HCT116 (cell line): Measurements from ENCODE around the gene SON. TPM values are rescaled to one million over a fixed set of nuclear protein-coding genes. Genes with fewer than 3 reads are reported as not detected.

Experiments used
- ATAC-seq: fragments of 200-7000 bp; cut with Tn5 transposase; 2 replicates; pipeline ENCODE4 v1.9.1; 2020; ENCODE audit warnings: mild to moderate bottlenecking, moderate library complexity
- BruUV-seq: library from RNA; stranded (reverse); fragments of 400-500 nt; replicated peaks from 2 replicates; lab custom pipeline; 2021; lab: Mats Ljungman, UMichigan
- CTCF ChIA-PET: fragments of 300-600 bp; sonication (Branson Sonifier 250); formaldehyde crosslinking; loops from one replicate; lab custom pipeline; 2021; ENCODE audit warnings: antibody characterized with exemption; lab: Charles Lee
- POLR2A ChIA-PET: fragments of 300-600, 350-600 bp; sonication (Branson Sonifier 250); formaldehyde crosslinking; loops from one replicate; lab custom pipeline; 2021; ENCODE audit warnings: antibody characterized with exemption; lab: Charles Lee
- RAD21 ChIA-PET, 2 experiments: fragments of 300-600 bp; sonication (Branson Sonifier 250); formaldehyde crosslinking; loops; one replicate each; lab custom pipeline; 2023; ENCODE audit warnings: low total read pairs in 2 of 2; ENCODE audit not compliant: uncharacterized antibody in 2 of 2, unreplicated experiment in 2 of 2, low non-redundant PET in 1 of 2; lab: Charles Lee
- DNase-seq: peaks from one replicate; pipeline ENCODE4 v3.0.0-alpha.2; 2010; ENCODE audit warnings: low read depth, low spot score
- H2AFZ ChIP-seq: fragments of 200-600 bp; shearing (Covaris generic), sonication (generic); 2 replicates; pipeline ENCODE4 v1.6.1; 2017; ENCODE audit warnings: low read depth, mixed run types, mixed read lengths, antibody characterized with exemption, low read length; ENCODE audit not compliant: poor library complexity, severe bottlenecking
- H3K27ac ChIP-seq: 2 replicates; pipeline ENCODE4 v1.5.1; 2012; ENCODE audit warnings: low read depth, low read length
- H3K27me3 ChIP-seq: fragments of 200-600 bp; sonication (generic); 2 replicates; pipeline ENCODE4 v1.6.1; 2016; ENCODE audit warnings: mixed run types, low read length, mixed read lengths; ENCODE audit not compliant: insufficient read depth
- H3K36me3 ChIP-seq, 2 experiments: fragments of 200-500 bp in 1 of 2; fragments of 200-600 bp in 1 of 2; sonication (Bioruptor generic) in 1 of 2; sonication (generic) in 1 of 2; 2 replicates each; pipeline versions ENCODE4 v1.5.1 to v1.6.1; 2014 to 2016; ENCODE audit warnings: low read length in 2 of 2, inconsistent platforms in 1 of 2, mixed read lengths in 1 of 2, mixed run types in 1 of 2; ENCODE audit not compliant: insufficient read depth in 2 of 2, control insufficient read depth in 1 of 2
- H3K4me1 ChIP-seq, 2 experiments: fragments of 200-600 bp in 1 of 2; sonication (generic) in 1 of 2; 2 replicates each; pipeline versions ENCODE4 v1.5.1 to v1.6.1; 2012 to 2017; ENCODE audit warnings: low read length in 2 of 2, inconsistent platforms in 1 of 2, mild to moderate bottlenecking in 1 of 2, mixed read lengths in 1 of 2, mixed run types in 1 of 2, moderate library complexity in 1 of 2; ENCODE audit not compliant: insufficient read depth in 2 of 2, control insufficient read depth in 1 of 2
- H3K4me2 ChIP-seq: fragments of 200-600 bp; sonication (generic); 2 replicates; pipeline ENCODE4 v1.6.1; 2017; ENCODE audit warnings: mixed run types, low read length, mixed read lengths
- H3K4me3 ChIP-seq, 2 experiments: fragments of 200-600 bp in 1 of 2; sonication (generic) in 1 of 2; replicated peaks in 1 of 2; 2 replicates each; pipeline ENCODE4 v1.5.1; 2011 to 2016; ENCODE audit warnings: low read length in 2 of 2, control low read depth in 1 of 2, low read depth in 1 of 2, mild to moderate bottlenecking in 1 of 2, mixed read lengths in 1 of 2, mixed run types in 1 of 2
- H3K79me2 ChIP-seq: fragments of 200-600 bp; sonication (generic); 2 replicates; pipeline ENCODE4 v1.6.1; 2017; ENCODE audit warnings: mild to moderate bottlenecking, mixed run types, low read length, moderate library complexity, mixed read lengths; ENCODE audit not compliant: insufficient read depth
- H3K9ac ChIP-seq: fragments of 200-600 bp; sonication (generic); 2 replicates; pipeline ENCODE4 v1.6.1; 2016; ENCODE audit warnings: low read length, mixed read lengths
- H3K9me2 ChIP-seq: fragments of 200-600 bp; sonication (generic), shearing (Covaris generic); 2 replicates; pipeline ENCODE4 v1.6.1; 2017; ENCODE audit warnings: mixed run types, mild to moderate bottlenecking, moderate library complexity; ENCODE audit not compliant: insufficient read depth
- H3K9me3 ChIP-seq, 2 experiments: fragments of 200-500 bp in 1 of 2; fragments of 200-600 bp in 1 of 2; sonication (Bioruptor generic) in 1 of 2; sonication (generic) in 1 of 2; 2 replicates each; pipeline ENCODE4 v1.6.1; 2014 to 2017; ENCODE audit warnings: low read length in 2 of 2, mixed read lengths in 2 of 2, inconsistent platforms in 1 of 2, low read depth in 1 of 2, mild to moderate bottlenecking in 1 of 2, mixed run types in 1 of 2, moderate library complexity in 1 of 2; ENCODE audit not compliant: control insufficient read depth in 1 of 2, insufficient read depth in 1 of 2
- H4K20me1 ChIP-seq: fragments of 200-600 bp; sonication (generic), shearing (Covaris generic); 2 replicates; pipeline ENCODE4 v1.6.1; 2017; ENCODE audit warnings: mixed run types, mild to moderate bottlenecking, moderate library complexity; ENCODE audit not compliant: insufficient read depth
- ATF3 ChIP-seq: IDR thresholded peaks from 2 replicates; pipeline ENCODE4 v1.6.1; 2012
- ELF1 ChIP-seq: IDR thresholded peaks from 2 replicates; pipeline ENCODE4 v1.6.1; 2012; ENCODE audit warnings: low read depth, borderline replicate concordance
- FOSL1 ChIP-seq: IDR thresholded peaks from 2 replicates; pipeline ENCODE4 v1.6.1; 2012; ENCODE audit warnings: low read depth
- JUND ChIP-seq: IDR thresholded peaks from 2 replicates; pipeline ENCODE4 v1.6.1; 2012
- MAX ChIP-seq: IDR thresholded peaks from 2 replicates; pipeline ENCODE4 v1.6.1; 2012
- POLR2AphosphoS5 ChIP-seq: IDR thresholded peaks from 2 replicates; pipeline ENCODE4 v1.6.1; 2011; ENCODE audit warnings: mild to moderate bottlenecking, low read depth, low read length, moderate library complexity
- REST ChIP-seq: IDR thresholded peaks from 2 replicates; pipeline ENCODE4 v1.6.1; 2012; ENCODE audit warnings: low read depth
- SP1 ChIP-seq: IDR thresholded peaks from 2 replicates; pipeline ENCODE4 v1.6.1; 2012; ENCODE audit warnings: low read depth
- SRF ChIP-seq: IDR thresholded peaks from 2 replicates; pipeline ENCODE4 v1.6.1; 2012; ENCODE audit warnings: low read depth
- TCF7L2 ChIP-seq: IDR thresholded peaks from 2 replicates; pipeline ENCODE4 v1.7.0; 2011; ENCODE audit warnings: borderline replicate concordance, inconsistent platforms; ENCODE audit not compliant: insufficient read depth, insufficient read length; ENCODE audit errors: extremely low read depth
- ZBTB33 ChIP-seq: IDR thresholded peaks from 2 replicates; pipeline ENCODE4 v1.6.1; 2011; ENCODE audit warnings: mild to moderate bottlenecking, low read length, moderate library complexity; ENCODE audit not compliant: insufficient replicate concordance; ENCODE audit errors: extremely low read depth
- ZFX ChIP-seq: fragments of 450-650 bp; IDR thresholded peaks from 2 replicates; pipeline ENCODE4 v1.6.1; 2017
- ZNF274 ChIP-seq: fragments of 200-500 bp; sonication (Bioruptor generic); IDR thresholded peaks from 2 replicates; pipeline ENCODE4 v1.6.1; 2014; ENCODE audit warnings: mild to moderate bottlenecking, low read depth, low read length, inconsistent platforms
- intact Hi-C: fragments of 100-400 bp; cut with micrococcal nuclease; formaldehyde crosslinking; loops from 2 replicates; pipeline ENCODE4 v1.10.0; 2022
- total RNA-seq: library from RNA; stranded (reverse); gene quantifications from one replicate; pipeline ENCODE4 v1.2.1, GENCODE V29; 2021; ENCODE audit not compliant: unreplicated experiment

The SON gene
- total RNA-seq, 1 experiment from 2014 or later = 195 TPM

GRCh38 chr21:33552093-33552998, 9.5 kb downstream of the SON start:
- ChIA-PET CTCF (no interaction called here), RAD21 (no interaction called here), POLR2A (no interaction called here)
- BruUV-seq = no TSS peak
- H3K9me2 ChIP-seq = no peaks in the 10 kb centered on the region
- DNase-seq (no peak), ATAC-seq (peak; percentile 27)
- no peak for TF ChIP-seq ELF1
- peak; percentile 7; the same call in 1 of the 2 replicates for TF ChIP-seq JUND
- TF ChIP-seq REST = no peak
- no peak for TF ChIP-seq ZFX
- no peak for TF ChIP-seq SP1
- no peak for TF ChIP-seq SRF
- 0 out of 2 replicates have a peak, but pooled peaks have one; percentile 2 for TF ChIP-seq POLR2AphosphoS5
- TF ChIP-seq ZNF274 = no peak
- TF ChIP-seq FOSL1 = no peak
- TF ChIP-seq TCF7L2 = no peak
- no peak for TF ChIP-seq ATF3
- no peak for TF ChIP-seq ZBTB33
- no peak for TF ChIP-seq MAX
- H3K9ac ChIP-seq = no peak overlapping the region
- H3K4me3 ChIP-seq = no peak overlapping the region
- intact Hi-C loops = no loop called here
- H3K4me2 ChIP-seq = no peak overlapping the region
- peaks cover 100% of the 10 kb centered on the region for H3K79me2 ChIP-seq
- peaks cover 52% of the 10 kb centered on the region for H4K20me1 ChIP-seq
- H3K9me3 ChIP-seq = no peaks in the 10 kb centered on the region
- H3K36me3 ChIP-seq = peaks cover 75 to 87% of the 10 kb centered on the region in 2 experiments
- H3K4me1 ChIP-seq = no peaks in the 10 kb centered on the region
- H3K27ac ChIP-seq = no peak overlapping the region
- H3K27me3 ChIP-seq = no peaks in the 10 kb centered on the region
- H2AFZ ChIP-seq = no peak overlapping the region
